Amygdala (tissue), 56 donors: Measurements from ENCODE around the gene FNDC1.
"Not testable (repeated sequence)": the region's sequence is repeated elsewhere in the genome, so short reads cannot be mapped to it uniquely, and the experiment has no call there.

Experiments
- DNase-seq, 56 donors: peaks; one replicate each; lab custom pipeline; 2025; lab: John Stamatoyannopoulos, UW

Gene FNDC1

GRCh38 chr6:159169193-159169555 is at the start of gene FNDC1:
Gene FNDC1, plus strand, starts transcription at chr6:159169400. Its CDS starts 197 bp downstream, at chr6:159169597.
- peak in 1 of 56 donors; percentile 6 for DNase-seq

GRCh38 chr6:159119791-159120190 is 49.4 kb upstream of the FNDC1 start:
- peak in 1 of 56 donors; percentile 39 for DNase-seq

GRCh38 chr6:159121486-159121885 is 47.7 kb upstream of the FNDC1 start:
- no peak for DNase-seq

- no peak for DNase-seq
These were observed 46.7 kb upstream of the FNDC1 start for GRCh38 chr6:159122453-159122852.

GRCh38 chr6:159123831-159124230 is 45.4 kb upstream of the FNDC1 start:
- DNase-seq, result not testable (repeated sequence)

GRCh38 chr6:159125014-159125609 is 44.1 kb upstream of the FNDC1 start:
- DNase-seq, result peak in 2 of 56 donors; percentile 17 to 23

- DNase-seq, result peak in 54 of 56 donors; percentile 13 to 95 (median 76)
These were observed 43.2 kb upstream of the FNDC1 start for GRCh38 chr6:159125951-159126352.

- peak in 15 of 56 donors; percentile 22 to 56 (median 38) for DNase-seq
These were observed 42.6 kb upstream of the FNDC1 start for GRCh38 chr6:159126590-159126989.

GRCh38 chr6:159127701-159128100 is 41.5 kb upstream of the FNDC1 start:
- DNase-seq, result no peak

GRCh38 chr6:159128978-159129377 is 40.2 kb upstream of the FNDC1 start:
- no peak for DNase-seq

- no peak for DNase-seq
These were observed 38.4 kb upstream of the FNDC1 start for GRCh38 chr6:159130846-159131245.

GRCh38 chr6:159131709-159132108 is 37.5 kb upstream of the FNDC1 start:
- no peak for DNase-seq

- DNase-seq, result no peak
These were observed 36.5 kb upstream of the FNDC1 start for GRCh38 chr6:159132664-159133063.

GRCh38 chr6:159134701-159135364 is 34.4 kb upstream of the FNDC1 start:
- DNase-seq, result peak in 44 of 56 donors; percentile 13 to 89 (median 51)

GRCh38 chr6:159137676-159138075 is 31.5 kb upstream of the FNDC1 start:
- no peak for DNase-seq

- DNase-seq, result no peak
These were observed 26.7 kb upstream of the FNDC1 start for GRCh38 chr6:159142531-159142930.

GRCh38 chr6:159148641-159149040 is 20.6 kb upstream of the FNDC1 start:
- no peak for DNase-seq

GRCh38 chr6:159149641-159150040 is 19.6 kb upstream of the FNDC1 start:
- no peak for DNase-seq

GRCh38 chr6:159151266-159151855 is 17.8 kb upstream of the FNDC1 start:
- DNase-seq, result peak in 16 of 56 donors; percentile 1 to 59 (median 12)

GRCh38 chr6:159152041-159152440 is 17.2 kb upstream of the FNDC1 start:
- DNase-seq, result no peak

GRCh38 chr6:159152782-159153181 is 16.4 kb upstream of the FNDC1 start:
- no peak for DNase-seq

GRCh38 chr6:159155679-159156078 is 13.5 kb upstream of the FNDC1 start:
- no peak for DNase-seq
